H9 (cell line): Measurements from ENCODE around the gene NCOA5. TPM values are rescaled to one million over a fixed set of nuclear protein-coding genes. Genes with fewer than 3 reads are reported as not detected.

Source experiments
- DNase-seq: peaks from one replicate; pipeline ENCODE4 v3.0.0-alpha.2; 2017
- H2AFZ ChIP-seq: one replicate; pipeline ENCODE4 v1.6.1; 2013; ENCODE audit warnings: mild to moderate bottlenecking, low read length, control low read depth, moderate library complexity
- H2AK5ac ChIP-seq: 2 replicates; pipeline ENCODE4 v1.6.1; 2013; ENCODE audit warnings: low read length, control low read depth, mixed read lengths; ENCODE audit not compliant: insufficient read length
- H2BK120ac ChIP-seq: one replicate; pipeline ENCODE4 v1.6.1; 2013; ENCODE audit warnings: low read depth, mild to moderate bottlenecking, low read length, control low read depth, inconsistent platforms; ENCODE audit not compliant: poor library complexity, severe bottlenecking
- H2BK12ac ChIP-seq: 2 replicates; pipeline ENCODE4 v1.6.1; 2013; ENCODE audit warnings: low read length, control low read depth, mixed read lengths, low read depth; ENCODE audit not compliant: insufficient read length
- H2BK15ac ChIP-seq: 2 replicates; pipeline ENCODE4 v1.6.1; 2013; ENCODE audit warnings: low read depth, low read length, control low read depth
- H2BK20ac ChIP-seq: one replicate; pipeline ENCODE4 v1.6.1; 2013; ENCODE audit warnings: low read depth, mild to moderate bottlenecking, low read length, control low read depth, inconsistent platforms; ENCODE audit not compliant: poor library complexity, severe bottlenecking
- H2BK5ac ChIP-seq: 2 replicates; pipeline ENCODE4 v1.6.1; 2013; ENCODE audit warnings: low read length, control low read depth, mixed read lengths; ENCODE audit not compliant: insufficient read length
- H3K14ac ChIP-seq: 2 replicates; pipeline ENCODE4 v1.6.1; 2013; ENCODE audit warnings: low read length, control low read depth; ENCODE audit not compliant: insufficient read depth
- H3K18ac ChIP-seq: 2 replicates; pipeline ENCODE4 v1.6.1; 2013; ENCODE audit warnings: low read depth, mild to moderate bottlenecking, mixed read lengths, low read length, control low read depth; ENCODE audit not compliant: insufficient read length
- H3K23ac ChIP-seq: 2 replicates; pipeline ENCODE4 v1.6.1; 2013; ENCODE audit warnings: low read length, control low read depth, mixed read lengths, low read depth; ENCODE audit not compliant: insufficient read length
- H3K23me2 ChIP-seq: 2 replicates; pipeline ENCODE4 v1.6.1; 2013; ENCODE audit warnings: low read depth, mild to moderate bottlenecking, mixed read lengths, low read length, control low read depth; ENCODE audit not compliant: insufficient read length, poor library complexity, severe bottlenecking
- H3K27ac ChIP-seq: 2 replicates; pipeline ENCODE4 v1.5.1; 2013; ENCODE audit warnings: low read length, control low read depth, mixed read lengths, low read depth; ENCODE audit not compliant: insufficient read length
- H3K27me3 ChIP-seq: 2 replicates; pipeline ENCODE4 v1.6.1; 2013; ENCODE audit warnings: low read length, control low read depth, inconsistent platforms; ENCODE audit not compliant: insufficient read depth
- H3K4ac ChIP-seq: 2 replicates; pipeline ENCODE4 v1.6.1; 2013; ENCODE audit warnings: low read depth, mild to moderate bottlenecking, control low read depth, inconsistent platforms, low read length, moderate library complexity
- H3K4me1 ChIP-seq: 2 replicates; pipeline ENCODE4 v1.6.1; 2013; ENCODE audit warnings: low read length, control low read depth, inconsistent platforms; ENCODE audit not compliant: insufficient read depth
- H3K4me2 ChIP-seq: 2 replicates; pipeline ENCODE4 v1.6.1; 2013; ENCODE audit warnings: low read length, control low read depth, mixed read lengths; ENCODE audit not compliant: insufficient read length, insufficient read depth
- H3K56ac ChIP-seq: 2 replicates; pipeline ENCODE4 v1.6.1; 2013; ENCODE audit warnings: low read depth, mild to moderate bottlenecking, mixed read lengths, low read length, control low read depth; ENCODE audit not compliant: insufficient read length
- H3K79me1 ChIP-seq: 2 replicates; pipeline ENCODE4 v1.6.1; 2013; ENCODE audit warnings: low read depth, mild to moderate bottlenecking, moderate library complexity, low read length, control low read depth, inconsistent platforms; ENCODE audit not compliant: insufficient read depth, poor library complexity, severe bottlenecking
- H3K79me2 ChIP-seq: 2 replicates; pipeline ENCODE4 v1.6.1; 2013; ENCODE audit warnings: low read length, control low read depth, inconsistent platforms; ENCODE audit not compliant: insufficient read depth
- H3K9ac ChIP-seq: 2 replicates; pipeline ENCODE4 v1.6.1; 2013; ENCODE audit warnings: low read length, control low read depth, mixed read lengths; ENCODE audit not compliant: insufficient read length; ENCODE audit errors: extremely low read depth
- H3K9me3 ChIP-seq: one replicate; pipeline ENCODE4 v1.6.1; 2013; ENCODE audit warnings: low read depth, low read length, inconsistent platforms; ENCODE audit not compliant: control insufficient read depth
- H3T11ph ChIP-seq: one replicate; pipeline ENCODE4 v1.6.1; 2013; ENCODE audit warnings: mild to moderate bottlenecking, low read length, control low read depth, inconsistent platforms
- H4K20me1 ChIP-seq: one replicate; pipeline ENCODE4 v1.6.1; 2013; ENCODE audit not compliant: control insufficient read depth, insufficient read length, insufficient read depth
- H4K5ac ChIP-seq: 2 replicates; pipeline ENCODE4 v1.6.1; 2013; ENCODE audit warnings: low read depth, mild to moderate bottlenecking, mixed read lengths, low read length, control low read depth; ENCODE audit not compliant: insufficient read length
- H4K8ac ChIP-seq: replicated peaks from 2 replicates; pipeline ENCODE4 v1.6.1; 2013; ENCODE audit warnings: low read length, control low read depth, mixed read lengths, low read depth; ENCODE audit not compliant: insufficient read length
- H4K91ac ChIP-seq: 2 replicates; pipeline ENCODE4 v1.6.1; 2013; ENCODE audit warnings: low read depth, mild to moderate bottlenecking, moderate library complexity, mixed read lengths, low read length, control low read depth; ENCODE audit not compliant: insufficient read length
- H3K27ac Mint-ChIP-seq, 3 experiments: 2 replicates in 2 of 3; 3 replicates in 1 of 3; pipeline ENCODE4 v1.8.0; 2020 to 2021; ENCODE audit warnings: mixed read lengths in 3 of 3, mild to moderate bottlenecking in 1 of 3, moderate library complexity in 1 of 3
- H3K27me3 Mint-ChIP-seq: 2 replicates; pipeline ENCODE4 v1.8.0; 2021; ENCODE audit warnings: low read depth, mild to moderate bottlenecking, moderate library complexity, mixed read lengths
- H3K36me3 Mint-ChIP-seq, 3 experiments: 2 replicates in 2 of 3; 3 replicates in 1 of 3; pipeline ENCODE4 v1.8.0; 2020 to 2021; ENCODE audit warnings: low read depth in 3 of 3, mixed read lengths in 3 of 3; ENCODE audit not compliant: insufficient read depth in 1 of 3
- H3K4me1 Mint-ChIP-seq, 2 experiments: 2 replicates each; pipeline ENCODE4 v1.8.0; 2020; ENCODE audit warnings: mixed read lengths in 2 of 2
- H3K4me3 Mint-ChIP-seq, 2 experiments: 2 replicates in 1 of 2; 3 replicates in 1 of 2; pipeline ENCODE4 v1.8.0; 2020 to 2021; ENCODE audit warnings: mild to moderate bottlenecking in 2 of 2, mixed read lengths in 2 of 2, moderate library complexity in 1 of 2
- H3K9me3 Mint-ChIP-seq, 2 experiments: 2 replicates in 1 of 2; 3 replicates in 1 of 2; pipeline ENCODE4 v1.8.0; 2020; ENCODE audit warnings: mild to moderate bottlenecking in 2 of 2, mixed read lengths in 2 of 2, moderate library complexity in 1 of 2
- WGBS: extraction: QIAGEN DNeasy Blood & Tissue Kit; methylation state at CpG from one replicate; pipeline ENCODE4 v1.1.7; 2013; ENCODE audit warnings: missing lambda C conversion rate, low lambda C conversion rate, mixed read lengths; ENCODE audit not compliant: insufficient read length; ENCODE audit errors: extremely low coverage; 5-methylcytosine and 5-hydroxymethylcytosine counted together
- total RNA-seq: library from RNA; stranded (reverse); gene quantifications from 2 replicates; pipeline ENCODE4 v1.2.1, GENCODE V29; 2021
- TF ChIP-seq, protein P1 (sequence below): fragments of 200-600 bp; sonication (generic); conservative IDR thresholded peaks from 3 replicates; pipeline ENCODE4 v1.8.0; 2021; ENCODE audit warnings: antibody characterized with exemption, mild to moderate bottlenecking

Gene NCOA5
- total RNA-seq, 1 experiment from 2014 or later, result 55.7 TPM

DNA sequence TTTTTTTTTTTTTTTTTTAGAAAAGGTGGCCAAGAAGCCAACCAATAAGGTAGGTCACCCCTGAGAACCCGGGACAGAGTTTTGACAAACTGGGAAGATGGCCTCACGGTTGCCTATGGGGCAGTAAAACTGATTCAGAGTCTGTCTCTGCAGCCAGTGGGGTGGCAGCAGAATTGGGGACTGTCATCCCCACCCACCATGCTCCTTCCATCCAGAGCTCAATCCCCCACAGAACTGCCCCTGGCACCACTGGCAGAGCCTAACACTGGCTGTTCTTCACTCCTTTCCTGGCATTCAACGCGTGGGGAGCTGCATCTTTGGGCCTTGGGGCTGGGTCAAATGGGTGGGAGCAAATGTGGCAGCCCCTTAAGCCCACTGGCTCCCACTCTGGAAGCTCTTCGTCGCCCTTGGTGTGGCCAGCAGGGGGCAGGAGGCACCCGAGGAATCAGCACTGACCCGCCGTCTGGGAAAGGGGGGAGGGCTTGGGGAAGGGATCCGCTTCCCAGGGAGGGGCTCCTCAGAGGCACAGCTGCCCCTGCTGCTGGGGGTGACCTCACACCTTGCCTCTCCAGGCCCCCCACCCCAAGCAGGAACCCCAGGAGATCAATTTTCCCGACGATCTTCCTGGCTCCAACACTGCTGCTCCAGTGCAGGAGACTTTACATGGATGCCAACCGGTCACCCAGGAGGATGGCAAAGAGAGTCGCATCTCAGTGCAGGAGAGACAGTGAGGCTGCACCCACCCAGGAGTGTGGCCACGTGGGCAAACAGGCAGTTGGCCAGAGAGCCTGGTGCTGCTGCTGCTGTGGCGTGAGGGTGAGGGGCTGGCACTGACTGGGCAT lies 38.8 kb upstream of the NCOA5 start:
- H3K4me1 Mint-ChIP-seq, result peaks cover 3 to 8% of the 10 kb centered on the region in 2 experiments
- no peak overlapping the region for H2AK5ac ChIP-seq
- H3K27ac ChIP-seq, result no peak overlapping the region
- H2BK5ac ChIP-seq, result no peak overlapping the region
- no peak overlapping the region for H3K18ac ChIP-seq
- H3K23ac ChIP-seq, result no peak overlapping the region
- H4K91ac ChIP-seq, result no peak overlapping the region
- no peak overlapping the region for H2AFZ ChIP-seq
- H3K79me1 ChIP-seq, result no peaks in the 10 kb centered on the region
- H2BK20ac ChIP-seq, result no peak overlapping the region
- no peaks in the 10 kb centered on the region for H3K23me2 ChIP-seq
- no peak overlapping the region for H2BK120ac ChIP-seq
- H3K4ac ChIP-seq, result no peak overlapping the region
- H4K8ac ChIP-seq, result no peak overlapping the region
- no peak overlapping the region for H3K4me3 Mint-ChIP-seq
- no peak overlapping the region for H3T11ph ChIP-seq
- no peak overlapping the region for H2BK12ac ChIP-seq
- no peaks in the 10 kb centered on the region for H3K27me3 ChIP-seq
- no CpG with 5 or more reads among the region's 16 CpGs for WGBS
- H3K9me3 ChIP-seq, result no peaks in the 10 kb centered on the region
- DNase-seq, result peak; percentile 59
- H4K5ac ChIP-seq, result no peak overlapping the region
- no peak overlapping the region for H3K14ac ChIP-seq
- TF ChIP-seq, protein P1, sequence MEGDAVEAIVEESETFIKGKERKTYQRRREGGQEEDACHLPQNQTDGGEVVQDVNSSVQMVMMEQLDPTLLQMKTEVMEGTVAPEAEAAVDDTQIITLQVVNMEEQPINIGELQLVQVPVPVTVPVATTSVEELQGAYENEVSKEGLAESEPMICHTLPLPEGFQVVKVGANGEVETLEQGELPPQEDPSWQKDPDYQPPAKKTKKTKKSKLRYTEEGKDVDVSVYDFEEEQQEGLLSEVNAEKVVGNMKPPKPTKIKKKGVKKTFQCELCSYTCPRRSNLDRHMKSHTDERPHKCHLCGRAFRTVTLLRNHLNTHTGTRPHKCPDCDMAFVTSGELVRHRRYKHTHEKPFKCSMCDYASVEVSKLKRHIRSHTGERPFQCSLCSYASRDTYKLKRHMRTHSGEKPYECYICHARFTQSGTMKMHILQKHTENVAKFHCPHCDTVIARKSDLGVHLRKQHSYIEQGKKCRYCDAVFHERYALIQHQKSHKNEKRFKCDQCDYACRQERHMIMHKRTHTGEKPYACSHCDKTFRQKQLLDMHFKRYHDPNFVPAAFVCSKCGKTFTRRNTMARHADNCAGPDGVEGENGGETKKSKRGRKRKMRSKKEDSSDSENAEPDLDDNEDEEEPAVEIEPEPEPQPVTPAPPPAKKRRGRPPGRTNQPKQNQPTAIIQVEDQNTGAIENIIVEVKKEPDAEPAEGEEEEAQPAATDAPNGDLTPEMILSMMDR, result peak; percentile 82
- no peak overlapping the region for H3K27ac Mint-ChIP-seq
- H3K36me3 Mint-ChIP-seq, result peaks cover 7 to 19% (median 18%) of the 10 kb centered on the region in 3 experiments; a peak in 6 of 7 replicates
- H3K79me2 ChIP-seq, result no peaks in the 10 kb centered on the region
- H3K9me3 Mint-ChIP-seq, result no peaks in the 10 kb centered on the region
- H3K9ac ChIP-seq, result no peak overlapping the region
- peaks cover 39% of the 10 kb centered on the region for H3K27me3 Mint-ChIP-seq
- H3K56ac ChIP-seq, result no peak overlapping the region
- no peaks in the 10 kb centered on the region for H4K20me1 ChIP-seq
- H3K4me1 ChIP-seq, result no peaks in the 10 kb centered on the region
- H2BK15ac ChIP-seq, result no peak overlapping the region
- H3K4me2 ChIP-seq, result no peak overlapping the region
